Suprapubic skin (tissue), 4 donors: ENCODE results near the gene HSPA12B. TPM values are rescaled to one million over a fixed set of nuclear protein-coding genes. Genes with fewer than 3 reads are reported as not detected.

Experiments used
- DNase-seq, 2 donors: peaks; one replicate each; pipeline ENCODE4 v3.0.0-alpha.2; 2019; ENCODE audit warnings: low spot score in 2 of 2
- H3K27ac ChIP-seq: fragments of 200-600 bp; sonication (generic); one replicate; pipeline ENCODE4 v1.5.1; 2019
- H3K27me3 ChIP-seq: fragments of 200-600 bp; sonication (generic); one replicate; pipeline ENCODE4 v1.5.1; 2019
- H3K36me3 ChIP-seq: fragments of 200-600 bp; sonication (generic); one replicate; pipeline ENCODE4 v1.5.1; 2019
- H3K4me1 ChIP-seq: fragments of 200-600 bp; sonication (generic); one replicate; pipeline ENCODE4 v1.5.1; 2019
- H3K4me3 ChIP-seq: fragments of 200-600 bp; sonication (generic); one replicate; pipeline ENCODE4 v1.5.1; 2019; ENCODE audit warnings: mild to moderate bottlenecking
- H3K9me3 ChIP-seq: fragments of 200-600 bp; sonication (generic); one replicate; pipeline ENCODE4 v1.5.1; 2019
- CTCF ChIP-seq, 2 donors: fragments of 200-600 bp in 1 of 2; fragments of 450-650 bp in 1 of 2; sonication (generic) in 1 of 2; IDR thresholded peaks; one replicate each; pipeline ENCODE4 v1.5.1; 2016 to 2019; ENCODE audit warnings: antibody characterized with exemption in 2 of 2, mild to moderate bottlenecking in 1 of 2, moderate library complexity in 1 of 2
- EP300 ChIP-seq: sonication (generic); formaldehyde crosslinking; IDR thresholded peaks from one replicate; pipeline ENCODE4 v1.6.1; 2017; ENCODE audit warnings: antibody characterized with exemption
- POLR2A ChIP-seq, 2 donors: fragments of 450-650 bp; IDR thresholded peaks; one replicate each; pipeline ENCODE4 v1.6.1; 2017; ENCODE audit warnings: antibody characterized with exemption in 2 of 2, mild to moderate bottlenecking in 2 of 2, moderate library complexity in 2 of 2
- POLR2AphosphoS5 ChIP-seq, 3 donors: sonication (generic); formaldehyde crosslinking; IDR thresholded peaks; one replicate each; pipeline ENCODE4 v1.6.1; 2017; ENCODE audit warnings: antibody characterized with exemption in 3 of 3
- WGBS: methylation state at CpG from one replicate; pipeline ENCODE4 v1.1.5; 2018; 5-methylcytosine and 5-hydroxymethylcytosine counted together
- total RNA-seq, 4 donors: library from RNA; depleted of rRNA; stranded (reverse); fragments of >200 nt; gene quantifications; one replicate each; pipeline ENCODE4 v1.1.0, GENCODE V29; 2016

The HSPA12B gene
- total RNA-seq, 4 donors from 2014 or later: 1.9 to 8.7 (median 4.4) TPM

GRCh38 chr20:3798373-3798768, 65.9 kb downstream of the HSPA12B start:
- H3K27ac ChIP-seq: no peak overlapping the region
- TF ChIP-seq POLR2A (IDR thresholded peaks at IDR 0.05): no peak
- no peak for TF ChIP-seq CTCF (IDR thresholded peaks at IDR 0.05)
- no peak for TF ChIP-seq POLR2AphosphoS5 (IDR thresholded peaks at IDR 0.05)
- no peak for TF ChIP-seq EP300
- DNase-seq: peak in 1 of 2 donors; percentile 65
- 58% methylated on average over 5 of the region's 5 CpGs for WGBS
- H3K9me3 ChIP-seq: no peaks in the 10 kb centered on the region
- peak overlapping the region; percentile 65 for H3K4me3 ChIP-seq
- H3K4me1 ChIP-seq: peaks cover 74% of the 10 kb centered on the region
- no peaks in the 10 kb centered on the region for H3K27me3 ChIP-seq
- H3K36me3 ChIP-seq: peaks cover 35% of the 10 kb centered on the region

GRCh38 chr20:3798908-3799248, 66.4 kb downstream of the HSPA12B start:
- H3K36me3 ChIP-seq: peaks cover 40% of the 10 kb centered on the region
- no peak overlapping the region for H3K4me3 ChIP-seq
- no peaks in the 10 kb centered on the region for H3K27me3 ChIP-seq
- 79% methylated on average over 3 of the region's 3 CpGs for WGBS
- no peak overlapping the region for H3K27ac ChIP-seq
- peaks cover 79% of the 10 kb centered on the region for H3K4me1 ChIP-seq
- no peaks in the 10 kb centered on the region for H3K9me3 ChIP-seq
- peak in 1 of 2 donors; percentile 63 for DNase-seq
- TF ChIP-seq CTCF (IDR thresholded peaks at IDR 0.05) (no peak), EP300 (no peak), POLR2AphosphoS5 (IDR thresholded peaks at IDR 0.05) (no peak)

- H3K27ac ChIP-seq: peak overlapping the region; percentile 30
- H3K27me3 ChIP-seq: no peaks in the 10 kb centered on the region
- TF ChIP-seq POLR2A (IDR thresholded peaks at IDR 0.05): no peak
- TF ChIP-seq POLR2AphosphoS5 (IDR thresholded peaks at IDR 0.05): no peak
- no peak for TF ChIP-seq EP300
- no peak for TF ChIP-seq CTCF (IDR thresholded peaks at IDR 0.05)
- peaks cover 88% of the 10 kb centered on the region for H3K4me1 ChIP-seq
- H3K9me3 ChIP-seq: no peaks in the 10 kb centered on the region
- no peak overlapping the region for H3K4me3 ChIP-seq
- DNase-seq: no peak
- peaks cover 45% of the 10 kb centered on the region for H3K36me3 ChIP-seq
- 54% methylated on average over 9 of the region's 18 CpGs for WGBS
Observed at GRCh38 chr20:3800256-3800877, 67.9 kb downstream of the HSPA12B start.

- Histone ChIP-seq H3K9me3 (no peaks in the 10 kb centered on the region), H3K36me3 (peaks cover 45% of the 10 kb centered on the region), H3K27ac (peak overlapping the region; percentile 30), H3K4me3 (no peak overlapping the region), H3K4me1 (peaks cover 88% of the 10 kb centered on the region), H3K27me3 (no peaks in the 10 kb centered on the region)
- DNase-seq: no peak
- 62% methylated on average over 6 of the region's 8 CpGs for WGBS
- TF ChIP-seq EP300 (no peak), POLR2AphosphoS5 (IDR thresholded peaks at IDR 0.05) (no peak), POLR2A (IDR thresholded peaks at IDR 0.05) (no peak), CTCF (IDR thresholded peaks at IDR 0.05) (no peak)
Observed at GRCh38 chr20:3800878-3801260, 68.4 kb downstream of the HSPA12B start.

GRCh38 chr20:3801299-3801698, 68.8 kb downstream of the HSPA12B start:
- no peaks in the 10 kb centered on the region for H3K27me3 ChIP-seq
- H3K9me3 ChIP-seq: no peaks in the 10 kb centered on the region
- H3K4me3 ChIP-seq: no peak overlapping the region
- no peak overlapping the region for H3K27ac ChIP-seq
- H3K4me1 ChIP-seq: peaks cover 90% of the 10 kb centered on the region
- WGBS: 83% methylated on average over 4 of the region's 4 CpGs
- peaks cover 45% of the 10 kb centered on the region for H3K36me3 ChIP-seq
- TF ChIP-seq CTCF (IDR thresholded peaks at IDR 0.05) (no peak), POLR2AphosphoS5 (IDR thresholded peaks at IDR 0.05) (no peak), POLR2A (IDR thresholded peaks at IDR 0.05) (no peak), EP300 (no peak)
- no peak for DNase-seq
